Hematopoietic multipotent progenitor cell treated with erythropoietin and hydrocortisone succinate and interleukin-3 and kit ligand, for 17 days (in vitro differentiated cells): ENCODE results near the gene TBX6.

ENCODE experiments used
- DNase-seq: peaks from one replicate; pipeline ENCODE4 v3.0.0-alpha.2; 2015; ENCODE audit warnings: low spot score

The TBX6 gene

GRCh38 chr16:30086291-30087140 lies 5.2 kb downstream of the TBX6 start:
- DNase-seq, result no peak

GRCh38 chr16:30085820-30086219 lies 5.9 kb downstream of the TBX6 start:
- DNase-seq, result no peak

- DNase-seq, result no peak
These were observed 6.5 kb downstream of the TBX6 start for GRCh38 chr16:30085247-30085646.

GRCh38 chr16:30084816-30085159 lies 6.9 kb downstream of the TBX6 start:
- no peak for DNase-seq

GRCh38 chr16:30084096-30084815 lies 7.5 kb downstream of the TBX6 start:
- DNase-seq, result no peak

GRCh38 chr16:30083216-30084055 lies 8.3 kb downstream of the TBX6 start:
- DNase-seq, result no peak

GRCh38 chr16:30082545-30083090 lies 9.1 kb downstream of the TBX6 start:
- no peak for DNase-seq

- DNase-seq, result no peak
These were observed 12.2 kb downstream of the TBX6 start for GRCh38 chr16:30079480-30079879.

GRCh38 chr16:30078744-30079143 lies 13.0 kb downstream of the TBX6 start:
- DNase-seq, result no peak

GRCh38 chr16:30077656-30078055 lies 14.1 kb downstream of the TBX6 start:
- no peak for DNase-seq

- DNase-seq, result peak; percentile 40
These were observed 15.4 kb downstream of the TBX6 start for GRCh38 chr16:30076276-30076791.

GRCh38 chr16:30075503-30076275 lies 16.0 kb downstream of the TBX6 start, which contains the start of gene PPP4C:
Gene PPP4C, plus strand, starts transcription at chr16:30075994. Its CDS starts 384 bp downstream, at chr16:30076378.
- DNase-seq, result peak; percentile 86

- no peak for DNase-seq
These were observed 21.2 kb downstream of the TBX6 start for GRCh38 chr16:30070490-30070889.

- DNase-seq, result no peak
These were observed 21.9 kb downstream of the TBX6 start for GRCh38 chr16:30069611-30070462.

- DNase-seq, result peak; percentile 63
These were observed 22.7 kb downstream of the TBX6 start for GRCh38 chr16:30068750-30069610.

GRCh38 chr16:30068333-30068732 lies 23.4 kb downstream of the TBX6 start:
- no peak for DNase-seq

- no peak for DNase-seq
These were observed 24.2 kb downstream of the TBX6 start for GRCh38 chr16:30067584-30067916.

GRCh38 chr16:30066761-30067583 lies 24.8 kb downstream of the TBX6 start:
- DNase-seq, result no peak
